Activated CD4-positive, alpha-beta T cell treated with anti-CD3 and anti-CD28 coated beads, Interleukin-2, amount 50 U/mL, for 1 hour (primary cell): ENCODE results near the gene IRS1.
"Not testable (repeated sequence)": the region's sequence is repeated elsewhere in the genome, so short reads cannot be mapped to it uniquely, and the experiment has no call there.

Experiments
- DNase-seq: peaks from one replicate; pipeline ENCODE4 v3.0.0-alpha.2; 2020

IRS1 gene

GRCh38 chr2:226799211-226799975 lies at the start of gene IRS1:
Gene IRS1 (minus strand): TSS chr2:226799820. CDS start chr2:226798738, 1,082 bp downstream.
- DNase-seq, result peak; percentile 66

GRCh38 chr2:226849349-226849748 lies 49.7 kb upstream of the IRS1 start:
- DNase-seq, result no peak

GRCh38 chr2:226847511-226847910 lies 47.9 kb upstream of the IRS1 start:
- DNase-seq, result no peak

DNA sequence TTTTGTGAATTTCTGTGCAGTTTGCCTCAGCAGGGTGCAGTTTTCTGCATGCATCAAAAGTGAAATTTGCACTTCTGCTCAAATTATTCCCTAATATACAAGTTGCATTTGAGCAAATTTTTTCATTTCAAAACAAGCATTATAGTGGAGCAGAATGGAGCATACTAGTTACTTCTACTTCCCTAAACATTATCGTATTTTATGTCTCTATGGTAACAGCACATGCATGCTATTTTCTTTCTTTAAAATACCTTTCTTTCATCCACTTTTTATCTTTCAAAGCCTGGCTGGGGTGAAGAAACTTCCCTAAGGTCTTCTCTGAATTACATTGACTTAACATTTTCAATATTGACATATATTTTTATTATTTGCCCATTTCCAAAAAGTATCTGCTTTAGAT lies 47.5 kb upstream of the IRS1 start:
- no peak for DNase-seq

DNA sequence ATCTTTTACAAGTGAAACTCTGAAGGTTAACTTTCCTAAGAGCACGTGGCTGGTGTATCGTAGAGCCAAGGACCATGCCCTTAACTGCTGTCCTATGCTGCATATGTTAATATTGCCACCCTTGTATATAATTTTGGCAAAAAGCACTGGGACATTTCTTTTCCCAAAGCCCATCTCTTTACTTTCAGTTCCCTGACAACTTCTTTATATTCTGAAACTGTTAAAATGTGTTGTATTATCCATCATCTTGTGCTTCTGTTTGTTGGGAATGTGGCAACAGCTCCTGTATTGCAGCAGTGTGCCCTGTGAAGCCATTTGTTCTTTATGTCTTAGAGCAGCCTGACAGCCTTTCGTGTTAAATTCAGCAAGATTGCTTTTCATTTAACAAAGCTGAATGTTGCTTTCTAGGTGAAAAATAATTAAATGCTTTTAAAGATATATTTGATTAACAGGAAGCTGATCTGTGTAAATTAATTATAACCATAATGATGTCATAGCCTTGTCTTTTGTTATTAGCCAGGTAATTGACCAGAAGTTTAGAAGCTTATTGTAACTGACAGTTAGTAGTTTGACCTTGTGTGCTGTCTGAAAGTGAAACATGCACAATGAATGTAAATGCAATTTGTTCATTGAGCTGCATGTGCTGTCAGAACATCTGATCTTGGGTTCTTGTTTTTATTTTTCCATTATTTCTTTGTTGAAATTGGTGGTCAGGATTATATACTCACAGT lies 45.9 kb upstream of the IRS1 start:
- no peak for DNase-seq

- not testable (repeated sequence) for DNase-seq
Observed at GRCh38 chr2:226843001-226843400, 43.4 kb upstream of the IRS1 start.

GRCh38 chr2:226839951-226840350 lies 40.3 kb upstream of the IRS1 start:
- no peak for DNase-seq

- no peak for DNase-seq
Observed at GRCh38 chr2:226839161-226839560, 39.5 kb upstream of the IRS1 start.

DNA sequence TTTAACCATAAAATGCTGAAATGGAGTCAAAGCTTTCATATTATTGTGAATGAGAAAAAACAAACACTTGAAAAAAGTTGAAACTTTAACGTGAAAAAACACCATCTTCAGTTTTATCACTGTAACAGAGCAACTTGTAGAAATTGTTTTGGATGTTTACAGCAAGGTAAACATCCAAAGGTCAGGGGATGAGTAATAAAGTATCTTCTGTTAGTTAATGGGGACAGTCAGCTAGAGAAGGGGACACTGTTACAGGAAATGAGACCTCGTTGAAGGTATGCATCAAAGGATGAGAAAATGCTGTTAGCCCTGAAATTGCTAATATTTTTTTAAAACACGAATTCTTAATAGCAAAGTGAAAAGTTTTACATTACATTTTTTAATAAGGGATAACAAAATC lies 39.1 kb upstream of the IRS1 start:
- no peak for DNase-seq

DNA sequence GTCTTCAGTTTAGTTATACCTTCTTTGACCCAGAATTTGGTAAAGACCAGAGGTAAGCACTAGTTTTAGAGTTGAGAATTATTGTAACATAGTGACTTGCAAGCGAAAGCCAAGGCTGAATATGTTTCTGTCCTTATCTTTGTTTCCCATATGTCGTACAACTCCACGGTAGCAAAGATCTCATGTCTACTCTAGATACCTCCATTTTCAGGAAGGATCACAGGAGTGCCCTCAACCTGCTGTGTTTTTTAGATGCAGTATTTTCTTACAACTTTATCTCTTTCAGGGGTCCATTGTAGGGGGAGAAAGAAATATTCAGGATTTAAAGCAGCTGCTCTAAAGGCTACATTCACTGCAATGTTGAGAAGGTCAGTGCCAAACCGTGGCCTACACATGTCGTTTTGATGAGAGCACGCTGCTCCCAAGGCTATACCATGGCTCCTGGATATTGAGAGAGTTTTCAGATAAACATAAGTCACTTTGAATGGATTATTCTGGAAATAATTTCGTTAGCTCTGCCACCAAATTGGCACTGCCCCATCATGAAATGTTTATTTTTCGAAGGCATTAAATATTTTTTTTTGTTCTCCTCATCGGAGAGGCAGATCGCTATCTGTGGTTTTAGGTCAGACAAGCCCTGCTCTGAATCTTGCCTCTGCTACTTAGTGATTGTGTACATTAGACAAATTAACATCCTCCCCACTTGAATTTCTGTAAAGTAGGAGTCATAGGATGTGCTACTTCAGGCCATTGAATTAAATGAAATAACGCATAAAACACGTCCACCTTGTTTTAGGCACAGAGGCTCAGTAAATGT lies 38.4 kb upstream of the IRS1 start:
- no peak for DNase-seq

GRCh38 chr2:226837334-226837733 lies 37.7 kb upstream of the IRS1 start:
- no peak for DNase-seq

DNA sequence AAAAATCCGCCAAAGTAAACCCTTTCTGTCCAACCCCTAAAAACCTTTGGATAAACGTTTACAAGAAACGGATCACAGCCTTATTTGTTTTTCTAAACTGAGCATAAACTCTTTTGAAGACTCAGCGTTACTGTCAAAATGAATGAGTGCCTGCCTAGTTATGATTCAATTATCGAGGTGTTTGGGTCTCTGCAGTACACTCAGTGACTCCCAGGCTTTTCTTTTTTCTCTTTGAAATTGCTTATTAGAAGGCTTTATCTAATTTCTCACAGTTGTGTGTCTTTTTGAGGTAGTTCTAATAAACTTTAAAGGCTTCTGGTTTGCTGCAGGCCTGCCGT lies 36.9 kb upstream of the IRS1 start:
- DNase-seq, result no peak

- peak; percentile 91 for DNase-seq
Observed at GRCh38 chr2:226835796-226836547, 36.4 kb upstream of the IRS1 start, which contains the start of gene RHBDD1. Gene RHBDD1 (plus strand): TSS chr2:226836054. CDS start chr2:226864694, 28,640 bp downstream.

DNA sequence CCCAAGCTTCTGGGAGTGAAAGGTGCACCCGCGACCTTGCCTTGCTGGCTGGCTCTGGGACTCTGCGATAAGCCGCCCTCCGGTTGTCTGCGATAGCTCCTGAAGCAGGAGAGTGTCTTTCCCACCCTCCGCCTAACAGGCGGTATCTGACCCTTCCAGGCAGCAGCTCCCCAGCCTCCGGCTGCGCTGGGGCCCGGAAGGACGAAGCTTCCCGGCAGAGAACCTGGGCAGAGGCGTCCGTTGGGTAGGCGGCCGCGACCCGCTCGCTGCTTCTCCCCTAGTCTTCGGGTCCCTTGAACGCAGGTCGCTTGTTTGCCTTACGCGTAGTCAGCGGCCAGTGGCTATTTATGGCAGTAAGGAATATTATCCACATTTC lies 35.8 kb upstream of the IRS1 start:
- DNase-seq, result no peak

DNA sequence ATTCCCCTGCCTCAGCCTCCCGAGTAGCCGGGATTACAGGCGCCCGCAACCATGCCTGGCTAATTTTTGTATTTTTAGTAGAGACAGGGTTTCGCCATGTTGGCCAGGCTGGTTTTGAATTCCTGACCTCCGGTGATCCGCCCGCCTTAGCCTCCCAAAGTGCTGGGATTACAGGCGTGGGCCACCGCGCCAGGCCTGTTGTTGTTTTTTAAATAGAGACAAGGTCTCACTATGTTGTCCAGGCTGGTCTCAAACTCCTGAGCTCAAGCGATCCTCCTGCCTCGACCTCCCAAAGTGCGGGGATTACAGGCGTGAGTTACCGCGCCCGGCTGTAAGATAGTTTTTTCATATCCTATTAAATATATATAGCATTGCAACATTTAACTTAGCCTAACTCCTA lies 35.3 kb upstream of the IRS1 start:
- not testable (repeated sequence) for DNase-seq

DNA sequence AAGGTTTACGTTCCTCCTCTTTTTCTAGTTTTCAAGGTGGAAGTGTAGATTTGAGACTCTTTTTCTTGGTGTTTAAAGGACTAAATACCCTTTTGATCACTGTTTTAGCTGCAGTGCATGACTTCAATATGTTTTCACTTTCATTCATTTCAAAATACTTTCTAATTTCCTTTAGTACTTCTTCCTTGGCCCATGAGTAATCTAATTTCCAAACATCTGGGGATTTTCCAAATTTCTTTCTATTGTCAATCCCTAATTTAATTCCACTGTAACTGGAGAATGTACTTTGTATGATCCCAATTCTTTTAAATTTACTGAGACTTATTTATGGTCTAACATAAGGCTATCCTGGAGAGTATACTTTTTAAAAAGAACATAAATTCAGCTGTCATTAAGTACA lies 32.4 kb upstream of the IRS1 start:
- DNase-seq, result no peak

- no peak for DNase-seq
Observed at GRCh38 chr2:226831266-226831665, 31.6 kb upstream of the IRS1 start.

DNA sequence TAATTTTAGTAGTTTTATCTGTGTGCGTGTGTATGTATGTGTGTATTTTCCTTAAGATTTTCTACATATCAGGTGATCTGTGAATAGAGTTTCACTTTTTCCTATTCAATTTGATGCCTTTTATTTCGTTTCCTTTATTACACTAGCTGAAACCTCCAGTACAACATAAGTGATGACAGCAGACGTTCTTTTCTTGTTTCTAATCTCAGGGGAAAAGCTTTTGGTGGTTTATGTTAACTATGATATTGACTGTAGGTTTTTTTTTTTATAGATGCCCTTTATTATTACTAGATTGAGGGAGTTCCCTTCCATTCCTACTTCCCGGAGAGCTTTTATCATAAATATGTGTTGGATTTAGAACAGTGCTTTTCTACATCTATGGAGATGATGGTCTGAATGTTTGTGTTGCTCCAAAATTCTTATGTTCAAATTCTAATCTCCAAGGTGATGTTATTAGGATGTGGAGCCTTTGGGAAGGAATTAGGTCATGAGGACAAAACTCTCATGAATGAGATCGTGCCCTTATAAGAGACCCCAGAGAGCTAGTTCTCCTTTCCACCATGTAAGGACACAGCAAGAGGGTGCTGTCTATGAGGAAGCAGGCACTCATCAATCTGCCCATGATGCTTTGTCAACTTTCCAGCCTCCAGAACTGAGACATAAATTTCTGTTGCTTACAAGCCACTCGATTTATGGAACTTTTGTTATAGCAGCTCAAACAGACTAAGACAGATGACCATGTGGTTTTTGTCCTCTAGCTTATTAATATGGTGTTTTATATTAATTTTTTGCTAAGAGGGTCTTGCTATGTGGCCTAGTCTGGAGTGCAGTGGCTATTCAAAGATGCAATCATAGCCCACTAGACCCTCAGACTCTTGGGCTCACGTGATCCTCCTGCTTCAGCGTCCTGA lies 30.4 kb upstream of the IRS1 start:
- no peak for DNase-seq

DNA sequence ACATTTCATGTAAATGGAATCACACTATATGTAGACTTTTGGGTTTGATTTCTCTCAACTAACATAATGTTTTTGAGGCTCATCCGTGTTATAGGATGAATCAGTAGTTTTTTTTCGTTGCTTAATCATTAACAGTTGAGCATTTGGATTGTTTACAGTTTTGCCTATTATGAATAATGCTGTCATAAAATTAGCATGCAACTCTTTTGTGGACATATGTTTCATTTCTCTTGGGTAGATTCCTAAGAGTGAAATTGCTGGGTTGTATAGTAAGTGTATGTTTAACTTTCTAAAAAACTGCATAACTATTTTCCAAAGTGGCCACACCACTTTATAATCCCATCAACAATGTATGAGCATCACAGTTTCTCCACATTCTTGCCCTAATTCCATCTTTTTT lies 28.6 kb upstream of the IRS1 start:
- DNase-seq, result no peak

- DNase-seq, result no peak
Observed at GRCh38 chr2:226825056-226825455, 25.4 kb upstream of the IRS1 start.

- no peak for DNase-seq
Observed at GRCh38 chr2:226818930-226819329, 19.3 kb upstream of the IRS1 start.
